K562 (cell line): ENCODE results near the gene ZFP36. TPM values are rescaled to one million over a fixed set of nuclear protein-coding genes. Genes with fewer than 3 reads are reported as not detected.

ENCODE experiments used
- ARID2 ChIP-seq: fragments of 450-650 bp; IDR thresholded peaks from 2 replicates; pipeline ENCODE4 v1.6.1; 2017; ENCODE audit warnings: antibody characterized with exemption, mild to moderate bottlenecking
- ETS2 ChIP-seq: IDR thresholded peaks from 2 replicates; pipeline ENCODE4 v1.6.1; 2016; ENCODE audit warnings: borderline replicate concordance, missing genetic modification characterization, mild to moderate bottlenecking, moderate library complexity, missing compliant biosample characterization; ENCODE audit not compliant: poor library complexity, severe bottlenecking
- GABPA ChIP-seq: fragments of 200-800 bp; sonication (Bioruptor generic); conservative IDR thresholded peaks from 2 replicates; pipeline ENCODE4 v1.6.1; 2016; ENCODE audit warnings: low read depth, missing genetic modification characterization, missing compliant biosample characterization
- GATAD2A ChIP-seq: fragments of 450-650 bp; IDR thresholded peaks from 2 replicates; pipeline ENCODE4 v1.6.1; 2017
- GTF2A2 ChIP-seq: IDR thresholded peaks from 2 replicates; pipeline ENCODE4 v1.6.1; 2016; ENCODE audit warnings: mild to moderate bottlenecking, missing genetic modification characterization, missing compliant biosample characterization
- HIVEP1 ChIP-seq: fragments of 250-450 bp; sonication (Bioruptor Pico); IDR thresholded peaks from 2 replicates; pipeline ENCODE4 v1.4.0; 2020; ENCODE audit warnings: mild to moderate bottlenecking
- MAZ ChIP-seq, 2 experiments: fragments of 450-650 bp in 1 of 2; sonication (generic) in 1 of 2; formaldehyde crosslinking; IDR thresholded peaks in 1 of 2; conservative IDR thresholded peaks in 1 of 2; 2 replicates each; pipeline versions ENCODE4 v1.4.0 to v1.5.0; 2020; ENCODE audit warnings: mild to moderate bottlenecking in 1 of 2, missing genetic modification reagents in 1 of 2
- MCM7 ChIP-seq, 2 experiments: fragments of 450-650 bp; IDR thresholded peaks; 2 replicates each; pipeline ENCODE4 v1.6.1; 2016 to 2018
- MTF1 ChIP-seq: fragments of 250-450 bp; sonication (Bioruptor Pico); IDR thresholded peaks from 2 replicates; pipeline ENCODE4 v1.9.0; 2021; ENCODE audit warnings: moderate library complexity, mild to moderate bottlenecking, inconsistent platforms, borderline replicate concordance
- SMARCE1 ChIP-seq: fragments of 450-650 bp; IDR thresholded peaks from 2 replicates; pipeline ENCODE4 v1.7.1; 2016; ENCODE audit warnings: mild to moderate bottlenecking
- SRSF3 ChIP-seq: fragments of 200-400 bp; formaldehyde crosslinking; IDR thresholded peaks from 2 replicates; pipeline ENCODE4 v1.6.1; 2016; ENCODE audit warnings: mild to moderate bottlenecking, low read length, moderate library complexity; ENCODE audit not compliant: insufficient read depth
- ZFP30 ChIP-seq: fragments of 250-450 bp; sonication (Bioruptor Pico); IDR thresholded peaks from 2 replicates; pipeline ENCODE4 v1.8.0; 2022; ENCODE audit warnings: moderate library complexity, mild to moderate bottlenecking, inconsistent platforms, borderline replicate concordance
- ZNF121 ChIP-seq: sonication (generic); formaldehyde crosslinking; conservative IDR thresholded peaks from 2 replicates; pipeline ENCODE4 v1.8.0; 2022; ENCODE audit warnings: missing genetic modification reagents
- ZNF197 ChIP-seq: fragments of 200-800 bp; sonication (Bioruptor generic); IDR thresholded peaks from 2 replicates; pipeline ENCODE4 v1.6.1; 2016; ENCODE audit warnings: low read depth, missing genetic modification characterization, missing compliant biosample characterization
- ZNF347 ChIP-seq: fragments of 450-650 bp; formaldehyde crosslinking; IDR thresholded peaks from 2 replicates; pipeline ENCODE4 v1.4.0; 2020; ENCODE audit warnings: low read depth, mild to moderate bottlenecking, moderate library complexity
- polyA plus RNA-seq, 8 experiments: library from polyadenylated mRNA; depleted of rRNA in 4 of 8; stranded (reverse) in 5 of 8; unstranded in 3 of 8; fragments of >200 nt; fragmentation: Nextera tagmentation in 2 of 8; fragmentation: Illumina TruSeq in 1 of 8; extraction: Ambion mirVana in 2 of 8; extraction: Trizol in 1 of 8; gene quantifications; 2 replicates each; pipeline versions ENCODE4 v1.2.1 to v1.2.3, GENCODE V29; 2011 to 2014; ENCODE audit warnings: inconsistent platforms in 1 of 8, missing spikeins in 1 of 8
- total RNA-seq, 7 experiments: library from RNA; depleted of rRNA in 6 of 7; stranded (reverse); fragments of >200 nt in 6 of 7; fragmentation: Illumina TruSeq in 2 of 7; extraction: Trizol in 2 of 7; gene quantifications; 2 replicates each; pipeline versions ENCODE4 v1.2.1 to v1.2.3, GENCODE V29; 2011 to 2021; ENCODE audit warnings: low replicate concordance in 1 of 7
- TF ChIP-seq, protein P1 (sequence below): fragments of 200-800 bp; sonication (Bioruptor generic); IDR thresholded peaks from 2 replicates; pipeline ENCODE4 v1.6.1; 2017; ENCODE audit warnings: missing genetic modification characterization, missing compliant biosample characterization
- TF ChIP-seq, protein P2 (sequence below): sonication (generic); formaldehyde crosslinking; IDR thresholded peaks from 2 replicates; pipeline ENCODE4 v1.8.0; 2023; ENCODE audit warnings: missing genetic modification reagents, mild to moderate bottlenecking, borderline replicate concordance
- TF ChIP-seq, protein P3 (sequence below): sonication (generic); formaldehyde crosslinking; IDR thresholded peaks from 2 replicates; pipeline ENCODE4 v1.8.1; 2023; ENCODE audit warnings: mild to moderate bottlenecking, missing genetic modification reagents

ZFP36 gene
- total and polyA plus RNA-seq, 9 of the 15 experiments (the other 6 are each of a cell fraction or from before 2014, with no cell fraction given), result 1.0 to 20.1 (median 3.5) TPM

- TF ChIP-seq, protein P1, sequence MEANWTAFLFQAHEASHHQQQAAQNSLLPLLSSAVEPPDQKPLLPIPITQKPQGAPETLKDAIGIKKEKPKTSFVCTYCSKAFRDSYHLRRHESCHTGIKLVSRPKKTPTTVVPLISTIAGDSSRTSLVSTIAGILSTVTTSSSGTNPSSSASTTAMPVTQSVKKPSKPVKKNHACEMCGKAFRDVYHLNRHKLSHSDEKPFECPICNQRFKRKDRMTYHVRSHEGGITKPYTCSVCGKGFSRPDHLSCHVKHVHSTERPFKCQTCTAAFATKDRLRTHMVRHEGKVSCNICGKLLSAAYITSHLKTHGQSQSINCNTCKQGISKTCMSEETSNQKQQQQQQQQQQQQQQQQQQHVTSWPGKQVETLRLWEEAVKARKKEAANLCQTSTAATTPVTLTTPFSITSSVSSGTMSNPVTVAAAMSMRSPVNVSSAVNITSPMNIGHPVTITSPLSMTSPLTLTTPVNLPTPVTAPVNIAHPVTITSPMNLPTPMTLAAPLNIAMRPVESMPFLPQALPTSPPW (CRISPR knock-in tag), result peak; percentile 86
- TF ChIP-seq SMARCE1 (peak; percentile 25), ZFP30 (CRISPR knock-in tag) (no peak), GABPA (tag) (peak; percentile 30; the same call in 1 of the 2 replicates), GATAD2A (0 out of 2 replicates have a peak, but pooled peaks have one; percentile 17), HIVEP1 (0 out of 2 replicates have a peak, but pooled peaks have one; percentile 38), MTF1 (CRISPR knock-in tag) (no peak), ETS2 (tag) (no peak), SRSF3 (no peak), ZNF347 (no peak), MCM7 (IDR thresholded peaks at IDR 0.05) (no peak), ZNF121 (CRISPR knock-in tag) (peak; percentile 63), ARID2 (peak; percentile 96), MAZ (CRISPR knock-in tag; conservative IDR thresholded peaks at IDR 0.05 in 1 of 2, IDR thresholded peaks at IDR 0.05 in 1 of 2) (peak; percentile 79 to 88), GTF2A2 (tag) (no peak), ZNF197 (CRISPR knock-in tag) (no peak)
- TF ChIP-seq, protein P2, sequence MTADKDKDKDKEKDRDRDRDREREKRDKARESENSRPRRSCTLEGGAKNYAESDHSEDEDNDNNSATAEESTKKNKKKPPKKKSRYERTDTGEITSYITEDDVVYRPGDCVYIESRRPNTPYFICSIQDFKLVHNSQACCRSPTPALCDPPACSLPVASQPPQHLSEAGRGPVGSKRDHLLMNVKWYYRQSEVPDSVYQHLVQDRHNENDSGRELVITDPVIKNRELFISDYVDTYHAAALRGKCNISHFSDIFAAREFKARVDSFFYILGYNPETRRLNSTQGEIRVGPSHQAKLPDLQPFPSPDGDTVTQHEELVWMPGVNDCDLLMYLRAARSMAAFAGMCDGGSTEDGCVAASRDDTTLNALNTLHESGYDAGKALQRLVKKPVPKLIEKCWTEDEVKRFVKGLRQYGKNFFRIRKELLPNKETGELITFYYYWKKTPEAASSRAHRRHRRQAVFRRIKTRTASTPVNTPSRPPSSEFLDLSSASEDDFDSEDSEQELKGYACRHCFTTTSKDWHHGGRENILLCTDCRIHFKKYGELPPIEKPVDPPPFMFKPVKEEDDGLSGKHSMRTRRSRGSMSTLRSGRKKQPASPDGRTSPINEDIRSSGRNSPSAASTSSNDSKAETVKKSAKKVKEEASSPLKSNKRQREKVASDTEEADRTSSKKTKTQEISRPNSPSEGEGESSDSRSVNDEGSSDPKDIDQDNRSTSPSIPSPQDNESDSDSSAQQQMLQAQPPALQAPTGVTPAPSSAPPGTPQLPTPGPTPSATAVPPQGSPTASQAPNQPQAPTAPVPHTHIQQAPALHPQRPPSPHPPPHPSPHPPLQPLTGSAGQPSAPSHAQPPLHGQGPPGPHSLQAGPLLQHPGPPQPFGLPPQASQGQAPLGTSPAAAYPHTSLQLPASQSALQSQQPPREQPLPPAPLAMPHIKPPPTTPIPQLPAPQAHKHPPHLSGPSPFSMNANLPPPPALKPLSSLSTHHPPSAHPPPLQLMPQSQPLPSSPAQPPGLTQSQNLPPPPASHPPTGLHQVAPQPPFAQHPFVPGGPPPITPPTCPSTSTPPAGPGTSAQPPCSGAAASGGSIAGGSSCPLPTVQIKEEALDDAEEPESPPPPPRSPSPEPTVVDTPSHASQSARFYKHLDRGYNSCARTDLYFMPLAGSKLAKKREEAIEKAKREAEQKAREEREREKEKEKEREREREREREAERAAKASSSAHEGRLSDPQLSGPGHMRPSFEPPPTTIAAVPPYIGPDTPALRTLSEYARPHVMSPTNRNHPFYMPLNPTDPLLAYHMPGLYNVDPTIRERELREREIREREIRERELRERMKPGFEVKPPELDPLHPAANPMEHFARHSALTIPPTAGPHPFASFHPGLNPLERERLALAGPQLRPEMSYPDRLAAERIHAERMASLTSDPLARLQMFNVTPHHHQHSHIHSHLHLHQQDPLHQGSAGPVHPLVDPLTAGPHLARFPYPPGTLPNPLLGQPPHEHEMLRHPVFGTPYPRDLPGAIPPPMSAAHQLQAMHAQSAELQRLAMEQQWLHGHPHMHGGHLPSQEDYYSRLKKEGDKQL (CRISPR knock-in tag), result no peak
- TF ChIP-seq, protein P3, sequence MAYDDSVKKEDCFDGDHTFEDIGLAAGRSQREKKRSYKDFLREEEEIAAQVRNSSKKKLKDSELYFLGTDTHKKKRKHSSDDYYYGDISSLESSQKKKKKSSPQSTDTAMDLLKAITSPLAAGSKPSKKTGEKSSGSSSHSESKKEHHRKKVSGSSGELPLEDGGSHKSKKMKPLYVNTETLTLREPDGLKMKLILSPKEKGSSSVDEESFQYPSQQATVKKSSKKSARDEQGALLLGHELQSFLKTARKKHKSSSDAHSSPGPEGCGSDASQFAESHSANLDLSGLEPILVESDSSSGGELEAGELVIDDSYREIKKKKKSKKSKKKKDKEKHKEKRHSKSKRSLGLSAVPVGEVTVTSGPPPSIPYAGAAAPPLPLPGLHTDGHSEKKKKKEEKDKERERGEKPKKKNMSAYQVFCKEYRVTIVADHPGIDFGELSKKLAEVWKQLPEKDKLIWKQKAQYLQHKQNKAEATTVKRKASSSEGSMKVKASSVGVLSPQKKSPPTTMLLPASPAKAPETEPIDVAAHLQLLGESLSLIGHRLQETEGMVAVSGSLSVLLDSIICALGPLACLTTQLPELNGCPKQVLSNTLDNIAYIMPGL (CRISPR knock-in tag), result no peak
Observed at GRCh38 chr19:39397360-39398296, 9.0 kb upstream of the ZFP36 start (continued).
